SKM-1 (cell line): ENCODE measurements around the gene PRR5L.
"Not testable (repeated sequence)": the region's sequence is repeated elsewhere in the genome, so short reads cannot be mapped to it uniquely, and the experiment has no call there.

Source experiments
- DNase-seq: peaks from one replicate; lab custom pipeline; 2025; ENCODE audit not compliant: unreplicated experiment; lab: John Stamatoyannopoulos, UW

The PRR5L gene

GRCh38 chr11:36325403-36325802, 29.3 kb downstream of the PRR5L start:
- DNase-seq: not testable (repeated sequence)

GRCh38 chr11:36326524-36327419, 30.7 kb downstream of the PRR5L start:
- no peak for DNase-seq

GRCh38 chr11:36328966-36329673, 33.0 kb downstream of the PRR5L start:
- no peak for DNase-seq

GRCh38 chr11:36330411-36330810, 34.3 kb downstream of the PRR5L start:
- DNase-seq: no peak

GRCh38 chr11:36333468-36333867, 37.4 kb downstream of the PRR5L start:
- no peak for DNase-seq

GRCh38 chr11:36333897-36334296, 37.8 kb downstream of the PRR5L start:
- no peak for DNase-seq

GRCh38 chr11:36339888-36340287, 43.8 kb downstream of the PRR5L start:
- DNase-seq: no peak

- no peak for DNase-seq
These were observed 44.8 kb downstream of the PRR5L start for GRCh38 chr11:36340897-36341296.

- DNase-seq: no peak
These were observed 45.8 kb downstream of the PRR5L start for GRCh38 chr11:36341915-36342314.

GRCh38 chr11:36342327-36342726, 46.2 kb downstream of the PRR5L start:
- no peak for DNase-seq

GRCh38 chr11:36343436-36343835, 47.3 kb downstream of the PRR5L start:
- DNase-seq: no peak

GRCh38 chr11:36345084-36345511, 49.0 kb downstream of the PRR5L start:
- DNase-seq: no peak

GRCh38 chr11:36345535-36346141, 49.5 kb downstream of the PRR5L start:
- no peak for DNase-seq

GRCh38 chr11:36346562-36347383, 50.7 kb downstream of the PRR5L start:
- no peak for DNase-seq

- no peak for DNase-seq
These were observed 51.4 kb downstream of the PRR5L start for GRCh38 chr11:36347384-36347906.

GRCh38 chr11:36349351-36350136, 53.5 kb downstream of the PRR5L start:
- DNase-seq: no peak

GRCh38 chr11:36350137-36350513, 54.0 kb downstream of the PRR5L start:
- DNase-seq: no peak

GRCh38 chr11:36352922-36353321, 56.8 kb downstream of the PRR5L start:
- no peak for DNase-seq

- DNase-seq: no peak
These were observed 58.3 kb downstream of the PRR5L start for GRCh38 chr11:36354221-36355003.
